Measurements from ENCODE around the gene PTCD2. TPM values are rescaled to one million over a fixed set of nuclear protein-coding genes. Genes with fewer than 3 reads are reported as not detected.

The PTCD2 gene
- total and polyA plus RNA-seq, 8 donors, result 1.3 to 56.7 (median 2.6) TPM

DNA sequence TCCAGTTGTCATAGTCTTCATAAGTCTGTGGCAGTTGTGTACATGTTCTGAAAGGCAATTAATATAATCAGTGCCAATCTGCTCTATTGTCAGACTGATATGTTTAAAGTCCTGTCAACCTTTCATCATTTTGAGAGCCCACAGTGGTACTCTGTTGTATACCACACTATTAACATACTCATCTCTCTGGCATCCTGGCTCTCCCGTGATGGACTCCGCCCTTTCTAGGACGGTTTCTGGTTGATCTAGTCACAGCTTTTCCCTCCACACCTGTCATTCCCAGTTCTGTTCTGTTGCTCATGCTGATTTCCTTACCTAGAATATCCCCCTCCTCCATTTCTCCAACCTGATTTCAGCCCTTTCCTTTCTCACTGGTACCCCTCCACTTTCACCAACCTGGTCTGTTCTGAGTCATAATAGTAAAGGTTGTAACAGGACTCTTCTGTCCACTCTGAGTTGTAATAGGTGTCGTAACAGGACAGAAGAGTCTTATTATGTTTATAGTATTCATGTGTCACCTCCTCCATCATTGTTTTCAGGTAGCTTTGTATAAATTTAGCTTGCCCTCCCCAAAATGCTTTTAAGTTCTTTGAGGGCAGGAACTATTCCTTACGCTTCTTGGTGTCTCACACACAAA lies 4.1 kb downstream of the PTCD2 start:
- Histone ChIP-seq H3K4me1 (peaks cover 4 to 21% (median 15%) of the 10 kb centered on the region in 4 donors), H3K4me3 (no peak overlapping the region), H3K9me3 (no peaks in the 10 kb centered on the region), H3K27me3 (no peaks in the 10 kb centered on the region), H3K36me3 (peaks cover 2 to 55% (median 41%) of the 10 kb centered on the region in 4 donors), H3K27ac (no peak overlapping the region)
- intact Hi-C loops (cut with DNase I; ENCODE audit: low total_unique reads), result no loop called here
- WGBS, 5 donors, result 86 to 96% (median 91%) methylated on average over 5 of the region's 5 CpGs
- TF ChIP-seq EP300 (IDR thresholded peaks at IDR 0.05) (no peak), POLR2AphosphoS5 (IDR thresholded peaks at IDR 0.05) (no peak), POLR2A (IDR thresholded peaks at IDR 0.05) (no peak)
- TF ChIP-seq, protein P1, sequence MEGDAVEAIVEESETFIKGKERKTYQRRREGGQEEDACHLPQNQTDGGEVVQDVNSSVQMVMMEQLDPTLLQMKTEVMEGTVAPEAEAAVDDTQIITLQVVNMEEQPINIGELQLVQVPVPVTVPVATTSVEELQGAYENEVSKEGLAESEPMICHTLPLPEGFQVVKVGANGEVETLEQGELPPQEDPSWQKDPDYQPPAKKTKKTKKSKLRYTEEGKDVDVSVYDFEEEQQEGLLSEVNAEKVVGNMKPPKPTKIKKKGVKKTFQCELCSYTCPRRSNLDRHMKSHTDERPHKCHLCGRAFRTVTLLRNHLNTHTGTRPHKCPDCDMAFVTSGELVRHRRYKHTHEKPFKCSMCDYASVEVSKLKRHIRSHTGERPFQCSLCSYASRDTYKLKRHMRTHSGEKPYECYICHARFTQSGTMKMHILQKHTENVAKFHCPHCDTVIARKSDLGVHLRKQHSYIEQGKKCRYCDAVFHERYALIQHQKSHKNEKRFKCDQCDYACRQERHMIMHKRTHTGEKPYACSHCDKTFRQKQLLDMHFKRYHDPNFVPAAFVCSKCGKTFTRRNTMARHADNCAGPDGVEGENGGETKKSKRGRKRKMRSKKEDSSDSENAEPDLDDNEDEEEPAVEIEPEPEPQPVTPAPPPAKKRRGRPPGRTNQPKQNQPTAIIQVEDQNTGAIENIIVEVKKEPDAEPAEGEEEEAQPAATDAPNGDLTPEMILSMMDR (IDR thresholded peaks at IDR 0.05), result no peak
- DNase-seq, result no peak

DNA sequence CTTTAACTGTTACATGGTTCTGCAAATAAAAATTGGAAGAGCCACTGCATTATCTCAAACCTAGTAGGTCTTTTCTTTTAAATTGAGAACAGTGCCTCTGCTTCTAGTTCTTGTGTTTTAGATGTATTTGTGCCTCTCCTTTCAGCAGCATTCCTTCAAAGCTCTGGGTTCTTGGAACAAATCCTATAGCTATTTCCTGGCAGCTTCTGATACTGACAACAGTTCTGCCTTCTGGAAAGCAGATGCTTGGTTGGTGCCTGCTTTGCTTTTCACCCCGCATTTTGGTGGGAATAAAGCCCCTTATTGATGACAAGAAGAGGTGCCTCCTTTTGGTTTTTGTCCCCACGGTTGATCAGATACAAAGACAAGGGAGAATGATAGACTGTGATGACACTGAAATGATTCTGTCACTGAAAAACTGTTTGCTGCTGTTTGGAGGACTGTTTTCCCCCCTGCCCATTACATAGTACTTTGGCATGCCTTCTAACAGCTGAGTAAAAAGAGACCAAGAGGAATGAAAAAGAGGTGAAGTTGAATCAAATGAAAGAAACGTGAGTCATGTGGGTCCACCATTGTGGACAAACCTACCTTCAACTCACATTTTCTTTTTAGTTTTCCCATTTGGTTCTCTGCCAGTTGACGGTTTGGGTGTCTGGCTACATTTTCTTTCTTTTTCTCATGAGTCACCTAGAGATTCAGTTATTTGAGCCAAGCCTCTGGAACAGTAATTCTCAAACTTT lies 5.6 kb downstream of the PTCD2 start:
- TF ChIP-seq POLR2A (IDR thresholded peaks at IDR 0.05) (no peak), POLR2AphosphoS5 (IDR thresholded peaks at IDR 0.05) (no peak), EP300 (IDR thresholded peaks at IDR 0.05) (no peak)
- TF ChIP-seq, protein P1 (IDR thresholded peaks at IDR 0.05), result no peak
- Histone ChIP-seq H3K9me3 (no peaks in the 10 kb centered on the region), H3K4me3 (no peak overlapping the region), H3K27me3 (no peaks in the 10 kb centered on the region), H3K36me3 (peaks cover 6 to 67% (median 52%) of the 10 kb centered on the region in 4 donors), H3K27ac (peak overlapping the region in 3 of 5 donors; percentile 5 to 47 (median 21)), H3K4me1 (peaks cover 3 to 15% (median 8%) of the 10 kb centered on the region in 4 donors)
- 73 to 87% (median 84%) methylated on average over 4 of the region's 4 CpGs for WGBS, 5 donors
- intact Hi-C loops (cut with DNase I; ENCODE audit: low total_unique reads), result no loop called here
- no peak for DNase-seq

GRCh38 chr5:72326306-72326649 lies 6.1 kb downstream of the PTCD2 start:
- Histone ChIP-seq H3K27me3 (no peaks in the 10 kb centered on the region), H3K9me3 (no peaks in the 10 kb centered on the region), H3K4me3 (no peak overlapping the region), H3K36me3 (peaks cover 6 to 73% (median 56%) of the 10 kb centered on the region in 4 donors), H3K27ac (peak overlapping the region in 3 of 5 donors; percentile 5 to 47 (median 21)), H3K4me1 (peaks cover 0 to 10% (median 4%) of the 10 kb centered on the region in 4 donors)
- TF ChIP-seq, protein P1 (IDR thresholded peaks at IDR 0.05), result no peak
- TF ChIP-seq POLR2A (IDR thresholded peaks at IDR 0.05) (no peak), POLR2AphosphoS5 (IDR thresholded peaks at IDR 0.05) (no peak), EP300 (IDR thresholded peaks at IDR 0.05) (no peak)
- WGBS, 5 donors, result 67 to 87% (median 78%) methylated on average over 2 of the region's 2 CpGs
- intact Hi-C loops (cut with DNase I; ENCODE audit: low total_unique reads), result no loop called here
- DNase-seq, result no peak

GRCh38 chr5:72328172-72328571 lies 8.0 kb downstream of the PTCD2 start:
- TF ChIP-seq EP300 (IDR thresholded peaks at IDR 0.05), result no peak
- TF ChIP-seq POLR2AphosphoS5 (IDR thresholded peaks at IDR 0.05), result no peak
- TF ChIP-seq POLR2A (IDR thresholded peaks at IDR 0.05), result no peak
- TF ChIP-seq, protein P1 (IDR thresholded peaks at IDR 0.05), result no peak
- H3K36me3 ChIP-seq, result peaks cover 6 to 86% (median 59%) of the 10 kb centered on the region in 4 donors
- no peaks in the 10 kb centered on the region for H3K27me3 ChIP-seq
- no peak overlapping the region for H3K4me3 ChIP-seq
- H3K27ac ChIP-seq, result no peak overlapping the region
- intact Hi-C loops (cut with DNase I; ENCODE audit: low total_unique reads), result no loop called here
- DNase-seq, result peak in 1 of 2 donors; percentile 29
- peaks cover 0 to 5% (median 2%) of the 10 kb centered on the region in 4 donors for H3K4me1 ChIP-seq
- no peaks in the 10 kb centered on the region for H3K9me3 ChIP-seq

Measured in stomach (tissue), 9 donors.